ENCODE results near the gene CYTIP.
"Not testable (repeated sequence)": the region's sequence is repeated elsewhere in the genome, so short reads cannot be mapped to it uniquely, and the experiment has no call there.

CYTIP gene

GRCh38 chr2:157411624-157412336 is 32.1 kb downstream of the CYTIP start:
- H3K4me3 ChIP-seq (ENCODE audit: low read depth, low read length), result no peak overlapping the region
- no peak for TF ChIP-seq CTCF (IDR thresholded peaks at IDR 0.05; ENCODE audit: insufficient read depth, low read depth, low read length, missing control alignments)
- no peak for DNase-seq (ENCODE audit: low read depth)

- not testable (repeated sequence) for H3K4me3 ChIP-seq (ENCODE audit: low read depth, low read length); DNase-seq (ENCODE audit: low read depth)
Observed at GRCh38 chr2:157405398-157405797, 38.5 kb downstream of the CYTIP start.

GRCh38 chr2:157404363-157404762 is 39.5 kb downstream of the CYTIP start:
- no peak for TF ChIP-seq CTCF (IDR thresholded peaks at IDR 0.05; ENCODE audit: insufficient read depth, low read depth, low read length, missing control alignments)
- no peak overlapping the region for H3K4me3 ChIP-seq (ENCODE audit: low read depth, low read length)
- DNase-seq (ENCODE audit: low read depth), result peak; percentile 87

- not testable (repeated sequence) for DNase-seq (ENCODE audit: low read depth); H3K4me3 ChIP-seq (ENCODE audit: low read depth, low read length)
Observed at GRCh38 chr2:157402801-157403485, 40.9 kb downstream of the CYTIP start.

- no peak for TF ChIP-seq CTCF (IDR thresholded peaks at IDR 0.05; ENCODE audit: insufficient read depth, low read depth, low read length, missing control alignments)
- DNase-seq (ENCODE audit: low read depth), result no peak
- no peak overlapping the region for H3K4me3 ChIP-seq (ENCODE audit: low read depth, low read length)
Observed at GRCh38 chr2:157395811-157396210, 48.1 kb downstream of the CYTIP start.

GRCh38 chr2:157394928-157395327 is 49.0 kb downstream of the CYTIP start:
- no peak for DNase-seq (ENCODE audit: low read depth)
- H3K4me3 ChIP-seq (ENCODE audit: low read depth, low read length), result no peak overlapping the region
- TF ChIP-seq CTCF (IDR thresholded peaks at IDR 0.05; ENCODE audit: insufficient read depth, low read depth, low read length, missing control alignments), result no peak

- no peak for TF ChIP-seq CTCF (IDR thresholded peaks at IDR 0.05; ENCODE audit: insufficient read depth, low read depth, low read length, missing control alignments)
- H3K4me3 ChIP-seq (ENCODE audit: low read depth, low read length), result no peak overlapping the region
- no peak for DNase-seq (ENCODE audit: low read depth)
Observed at GRCh38 chr2:157393348-157393747, 50.5 kb downstream of the CYTIP start.

GRCh38 chr2:157388827-157389226 is 55.1 kb downstream of the CYTIP start:
- TF ChIP-seq CTCF (IDR thresholded peaks at IDR 0.05; ENCODE audit: insufficient read depth, low read depth, low read length, missing control alignments), result no peak
- DNase-seq (ENCODE audit: low read depth), result no peak
- no peak overlapping the region for H3K4me3 ChIP-seq (ENCODE audit: low read depth, low read length)

All from GM12865 (cell line).